Prostate gland (tissue), 2 donors: ENCODE data around the gene IL17RC. TPM values are rescaled to one million over a fixed set of nuclear protein-coding genes. Genes with fewer than 3 reads are reported as not detected.

Source experiments
- DNase-seq: peaks from one replicate; pipeline ENCODE4 v3.0.0-alpha.2; 2019; ENCODE audit warnings: low spot score
- H3K27ac ChIP-seq, 2 donors: fragments of 200-600 bp; sonication (generic); 2 replicates each; pipeline ENCODE4 v1.5.1; 2017 to 2019
- H3K27me3 ChIP-seq: fragments of 200-600 bp; sonication (generic); replicated peaks from 2 replicates; pipeline ENCODE4 v1.5.1; 2019; ENCODE audit not compliant: insufficient read depth
- H3K36me3 ChIP-seq, 2 donors: fragments of 200-600 bp; sonication (generic); 1 replicate in 1 of 2; 2 replicates in 1 of 2; pipeline versions ENCODE4 v1.5.1 to v1.8.1; 2017 to 2019
- H3K4me1 ChIP-seq: fragments of 200-600 bp; sonication (generic); replicated peaks from 2 replicates; pipeline ENCODE4 v1.5.1; 2019
- H3K4me3 ChIP-seq, 2 donors: fragments of 200-600 bp; sonication (generic); 2 replicates each; pipeline ENCODE4 v1.5.1; 2017 to 2019
- H3K9me3 ChIP-seq: fragments of 200-600 bp; sonication (generic); 2 replicates; pipeline ENCODE4 v1.5.1; 2017
- POLR2A ChIP-seq: fragments of 450-650 bp; IDR thresholded peaks from one replicate; pipeline ENCODE4 v1.6.1; 2016; ENCODE audit warnings: antibody characterized with exemption, mild to moderate bottlenecking
- POLR2AphosphoS5 ChIP-seq: sonication (generic); formaldehyde crosslinking; IDR thresholded peaks from one replicate; pipeline ENCODE4 v1.6.1; 2017; ENCODE audit warnings: antibody characterized with exemption
- WGBS: methylation state at CpG from one replicate; pipeline ENCODE4 v1.1.5; 2018; 5-methylcytosine and 5-hydroxymethylcytosine counted together
- intact Hi-C: fragments of 100-400 bp; cut with DNase I; formaldehyde crosslinking; loops from one replicate; pipeline ENCODE4 v1.14.2; 2022
- total RNA-seq, 2 donors: library from RNA; depleted of rRNA; stranded (reverse); fragments of >200 nt; gene quantifications; one replicate each; pipeline ENCODE4 v1.1.0, GENCODE V29; 2016
- TF ChIP-seq, protein P1 (sequence below), 4 experiments: fragments of 200-600 bp in 2 of 4; fragments of 450-650 bp in 2 of 4; sonication (generic) in 2 of 4; IDR thresholded peaks; 1 replicate in 3 of 4; 2 replicates in 1 of 4; pipeline ENCODE4 v1.5.1; 2016 to 2019; ENCODE audit warnings: antibody characterized with exemption in 4 of 4, mild to moderate bottlenecking in 2 of 4, moderate library complexity in 2 of 4

The IL17RC gene
- total RNA-seq, 2 donors from 2014 or later = 80.7 to 152 TPM

DNA sequence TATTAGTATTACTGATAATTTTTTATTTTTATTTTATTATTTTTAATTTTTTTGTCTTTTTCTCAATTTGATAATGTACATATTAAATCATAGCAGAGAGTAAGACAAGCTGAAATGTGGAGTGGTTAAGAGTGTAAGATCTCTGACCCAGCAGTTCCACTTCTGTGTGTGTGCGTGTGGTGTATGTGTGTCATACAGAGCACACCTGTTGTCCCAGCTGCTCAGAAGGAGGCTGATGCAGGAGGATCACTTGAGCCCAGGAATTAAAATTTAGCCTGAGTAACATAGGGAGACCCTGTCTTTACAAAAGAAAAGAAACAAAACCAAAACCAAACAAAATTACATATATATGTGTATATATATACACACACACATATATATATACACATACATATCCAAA, 35.5 kb upstream of the IL17RC start:
- WGBS = 94% methylated on average over 1 of the region's 1 CpG
- Histone ChIP-seq H3K9me3 (no peaks in the 10 kb centered on the region), H3K36me3 (no peaks in the 10 kb centered on the region), H3K4me1 (no peaks in the 10 kb centered on the region), H3K4me3 (no peak overlapping the region), H3K27me3 (no peaks in the 10 kb centered on the region), H3K27ac (no peak overlapping the region)
- intact Hi-C loops = no loop called here
- TF ChIP-seq, protein P1, sequence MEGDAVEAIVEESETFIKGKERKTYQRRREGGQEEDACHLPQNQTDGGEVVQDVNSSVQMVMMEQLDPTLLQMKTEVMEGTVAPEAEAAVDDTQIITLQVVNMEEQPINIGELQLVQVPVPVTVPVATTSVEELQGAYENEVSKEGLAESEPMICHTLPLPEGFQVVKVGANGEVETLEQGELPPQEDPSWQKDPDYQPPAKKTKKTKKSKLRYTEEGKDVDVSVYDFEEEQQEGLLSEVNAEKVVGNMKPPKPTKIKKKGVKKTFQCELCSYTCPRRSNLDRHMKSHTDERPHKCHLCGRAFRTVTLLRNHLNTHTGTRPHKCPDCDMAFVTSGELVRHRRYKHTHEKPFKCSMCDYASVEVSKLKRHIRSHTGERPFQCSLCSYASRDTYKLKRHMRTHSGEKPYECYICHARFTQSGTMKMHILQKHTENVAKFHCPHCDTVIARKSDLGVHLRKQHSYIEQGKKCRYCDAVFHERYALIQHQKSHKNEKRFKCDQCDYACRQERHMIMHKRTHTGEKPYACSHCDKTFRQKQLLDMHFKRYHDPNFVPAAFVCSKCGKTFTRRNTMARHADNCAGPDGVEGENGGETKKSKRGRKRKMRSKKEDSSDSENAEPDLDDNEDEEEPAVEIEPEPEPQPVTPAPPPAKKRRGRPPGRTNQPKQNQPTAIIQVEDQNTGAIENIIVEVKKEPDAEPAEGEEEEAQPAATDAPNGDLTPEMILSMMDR (IDR thresholded peaks at IDR 0.05) = no peak
- TF ChIP-seq POLR2AphosphoS5 (no peak), POLR2A (no peak)
- DNase-seq = no peak

DNA sequence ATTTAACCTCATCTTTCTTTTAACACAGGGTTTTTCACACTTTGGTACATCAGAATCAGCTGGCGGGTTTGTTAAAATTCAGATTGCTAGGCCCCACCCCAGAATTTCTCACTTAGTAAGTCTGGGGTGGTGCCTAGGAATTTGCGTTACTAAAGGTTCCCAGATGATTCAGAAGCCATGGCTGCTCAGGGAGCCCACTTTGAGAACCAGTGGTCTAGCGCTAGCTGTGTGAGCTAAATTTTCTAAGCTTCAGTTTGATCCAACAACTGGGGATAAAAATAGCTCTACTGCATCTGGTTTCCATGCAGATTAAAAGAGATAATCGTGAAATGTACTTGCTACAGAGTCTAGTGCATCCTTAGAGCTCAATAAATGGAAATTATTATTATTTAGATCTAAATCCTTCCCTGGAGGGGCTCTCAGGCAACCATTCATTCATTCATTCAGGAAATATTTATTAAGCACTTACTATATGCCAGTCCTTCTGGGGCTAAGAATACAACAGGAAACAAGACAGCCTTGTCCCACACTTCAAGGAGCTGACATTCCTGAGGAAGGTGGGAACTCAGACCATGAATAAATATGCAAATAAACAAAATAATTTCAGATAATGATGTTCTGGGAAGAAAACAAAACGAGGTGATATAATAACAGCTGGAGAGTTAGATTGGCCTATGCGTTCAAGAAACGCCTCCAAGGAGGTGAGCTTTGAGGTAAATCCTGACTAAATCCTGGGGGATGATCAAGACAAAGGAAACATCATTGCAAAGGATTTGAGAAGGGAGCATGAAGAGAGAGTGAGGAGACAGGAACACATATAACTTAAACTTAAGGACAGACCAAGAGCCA, 33.0 kb upstream of the IL17RC start:
- no peak overlapping the region for H3K4me3 ChIP-seq
- H3K27ac ChIP-seq = peak overlapping the region; percentile 7 to 50
- no peaks in the 10 kb centered on the region for H3K27me3 ChIP-seq
- TF ChIP-seq POLR2A (no peak), POLR2AphosphoS5 (no peak)
- TF ChIP-seq, protein P1 (IDR thresholded peaks at IDR 0.05) = no peak
- DNase-seq = no peak
- WGBS = 67% methylated on average over 7 of the region's 7 CpGs
- no peaks in the 10 kb centered on the region for H3K36me3 ChIP-seq
- no peaks in the 10 kb centered on the region for H3K9me3 ChIP-seq
- H3K4me1 ChIP-seq = no peaks in the 10 kb centered on the region
- intact Hi-C loops = loop anchor here (1.0 kb wide), 1 partner anchor 20 kb away; no protein-coding TSS in a partner anchor

DNA sequence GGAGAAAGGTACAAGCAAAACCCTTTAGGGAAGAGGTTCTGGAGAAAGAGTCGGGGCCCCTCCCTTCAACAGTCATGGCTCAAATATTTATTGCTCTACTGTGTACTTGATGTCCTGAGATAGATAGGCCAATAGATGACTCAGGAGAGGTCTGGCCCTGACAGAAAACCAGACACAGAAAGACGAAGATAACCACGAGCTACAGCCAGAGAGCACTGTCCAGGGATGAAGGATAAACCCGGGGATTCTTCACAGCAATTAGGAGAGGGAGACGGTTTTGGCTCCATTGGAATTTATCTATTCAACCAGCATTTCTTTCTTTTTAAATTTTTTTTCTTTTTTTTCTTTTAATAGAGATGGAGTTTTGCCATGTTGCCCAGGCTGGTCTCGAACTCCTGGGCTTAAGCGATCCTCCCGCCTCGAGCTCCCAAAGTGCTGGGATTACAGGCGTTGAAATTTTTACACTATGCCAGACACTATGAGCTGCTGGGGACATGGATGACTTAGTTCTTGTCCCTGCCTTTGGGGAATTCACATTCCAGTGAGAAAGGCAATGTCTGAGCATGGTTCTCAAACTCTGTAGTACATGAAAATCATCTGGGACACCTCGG, 32.2 kb upstream of the IL17RC start:
- H3K4me3 ChIP-seq = no peak overlapping the region
- H3K27me3 ChIP-seq = no peaks in the 10 kb centered on the region
- peak; percentile 57 for DNase-seq
- no peaks in the 10 kb centered on the region for H3K36me3 ChIP-seq
- TF ChIP-seq, protein P1 (IDR thresholded peaks at IDR 0.05) = no peak
- TF ChIP-seq POLR2AphosphoS5 (peak; percentile 84), POLR2A (no peak)
- H3K27ac ChIP-seq = peak overlapping the region; percentile 7 to 50
- no peaks in the 10 kb centered on the region for H3K4me1 ChIP-seq
- no peaks in the 10 kb centered on the region for H3K9me3 ChIP-seq
- intact Hi-C loops = loop anchor here (1.0 kb wide), 1 partner anchor 20 kb away; no protein-coding TSS in a partner anchor
- WGBS = 49% methylated on average over 11 of the region's 11 CpGs

DNA sequence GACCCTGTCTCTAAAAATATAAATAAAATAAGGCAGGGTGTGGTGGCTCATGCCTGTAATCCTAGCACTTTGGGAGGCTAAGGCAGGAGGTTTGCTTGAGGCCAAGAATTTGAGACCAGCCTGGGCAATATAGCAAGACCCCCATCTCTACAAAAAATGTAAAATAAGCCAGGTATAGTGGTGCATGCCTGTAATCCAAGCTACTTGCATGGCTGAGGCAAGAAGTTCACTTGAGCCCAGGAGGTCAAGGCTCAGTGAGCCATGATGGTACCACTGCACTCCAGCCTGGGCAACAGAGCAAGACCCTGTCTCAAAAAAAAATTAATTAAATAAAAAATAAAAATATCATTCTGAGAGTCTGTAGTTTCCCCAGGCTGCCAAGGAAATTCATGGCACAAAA, 30.6 kb upstream of the IL17RC start:
- H3K27ac ChIP-seq = no peak overlapping the region
- no peaks in the 10 kb centered on the region for H3K9me3 ChIP-seq
- H3K27me3 ChIP-seq = no peaks in the 10 kb centered on the region
- no peak for TF ChIP-seq POLR2A
- TF ChIP-seq POLR2AphosphoS5 = no peak
- TF ChIP-seq, protein P1 (IDR thresholded peaks at IDR 0.05) = no peak
- no peak overlapping the region for H3K4me3 ChIP-seq
- no peaks in the 10 kb centered on the region for H3K4me1 ChIP-seq
- H3K36me3 ChIP-seq = no peaks in the 10 kb centered on the region
- intact Hi-C loops = no loop called here
- DNase-seq = no peak
